Inflammatory macrophage treated with lipopolysaccharide for 1 hour (primary cell): ENCODE results near the gene CRYGA.
"Not testable (repeated sequence)": the region's sequence is repeated elsewhere in the genome, so short reads cannot be mapped to it uniquely, and the experiment has no call there.

Source experiments
- DNase-seq, 2 donors: peaks; one replicate each; pipeline ENCODE4 v3.0.0-alpha.2; 2020 to 2022

The CRYGA gene

GRCh38 chr2:208156439-208156838, 7.0 kb downstream of the CRYGA start:
- DNase-seq: no peak

- DNase-seq: no peak
Observed at GRCh38 chr2:208153156-208153555, 10.2 kb downstream of the CRYGA start.

GRCh38 chr2:208150956-208151355, 12.4 kb downstream of the CRYGA start:
- peak; percentile 42 to 47 for DNase-seq

- no peak for DNase-seq
Observed at GRCh38 chr2:208150094-208150493, 13.3 kb downstream of the CRYGA start.

- DNase-seq: no peak
Observed at GRCh38 chr2:208148803-208149202, 14.6 kb downstream of the CRYGA start.

GRCh38 chr2:208147759-208148158, 15.6 kb downstream of the CRYGA start:
- no peak for DNase-seq

GRCh38 chr2:208147008-208147407, 16.4 kb downstream of the CRYGA start:
- no peak for DNase-seq

- DNase-seq: no peak
Observed at GRCh38 chr2:208146006-208146405, 17.4 kb downstream of the CRYGA start, which contains the start of gene CRYGB. Gene CRYGB (minus strand): TSS chr2:208146158. CDS start chr2:208146120, 38 bp downstream.

GRCh38 chr2:208142925-208143799, 20.2 kb downstream of the CRYGA start:
- DNase-seq: no peak

- no peak for DNase-seq
Observed at GRCh38 chr2:208142240-208142924, 21.0 kb downstream of the CRYGA start.

GRCh38 chr2:208139447-208139846, 23.9 kb downstream of the CRYGA start:
- no peak for DNase-seq

- not testable (repeated sequence) for DNase-seq
Observed at GRCh38 chr2:208138334-208138733, 25.1 kb downstream of the CRYGA start.

GRCh38 chr2:208136716-208137094, 26.7 kb downstream of the CRYGA start:
- DNase-seq: no peak

- DNase-seq: no peak
Observed at GRCh38 chr2:208135794-208136715, 27.3 kb downstream of the CRYGA start.

GRCh38 chr2:208134928-208135586, 28.3 kb downstream of the CRYGA start:
- DNase-seq: no peak

- no peak for DNase-seq
Observed at GRCh38 chr2:208130712-208131110, 32.7 kb downstream of the CRYGA start.

GRCh38 chr2:208129744-208130711, 33.4 kb downstream of the CRYGA start, which contains the start of gene CRYGC:
Gene CRYGC (minus strand): TSS chr2:208129828. CDS start chr2:208129792, 36 bp downstream.
- no peak for DNase-seq

GRCh38 chr2:208128136-208128535, 35.3 kb downstream of the CRYGA start:
- no peak for DNase-seq

GRCh38 chr2:208127090-208127489, 36.3 kb downstream of the CRYGA start:
- no peak for DNase-seq

GRCh38 chr2:208125251-208125650, 38.1 kb downstream of the CRYGA start:
- DNase-seq: no peak
